GM19240 (cell line): ENCODE results near the gene MED10.
"Not testable (repeated sequence)": the region's sequence is repeated elsewhere in the genome, so short reads cannot be mapped to it uniquely, and the experiment has no call there.

Experiments used
- DNase-seq: peaks from one replicate; pipeline ENCODE4 v3.0.0; 2011; ENCODE audit warnings: low spot score; ENCODE audit not compliant: insufficient read length

MED10 gene

DNA sequence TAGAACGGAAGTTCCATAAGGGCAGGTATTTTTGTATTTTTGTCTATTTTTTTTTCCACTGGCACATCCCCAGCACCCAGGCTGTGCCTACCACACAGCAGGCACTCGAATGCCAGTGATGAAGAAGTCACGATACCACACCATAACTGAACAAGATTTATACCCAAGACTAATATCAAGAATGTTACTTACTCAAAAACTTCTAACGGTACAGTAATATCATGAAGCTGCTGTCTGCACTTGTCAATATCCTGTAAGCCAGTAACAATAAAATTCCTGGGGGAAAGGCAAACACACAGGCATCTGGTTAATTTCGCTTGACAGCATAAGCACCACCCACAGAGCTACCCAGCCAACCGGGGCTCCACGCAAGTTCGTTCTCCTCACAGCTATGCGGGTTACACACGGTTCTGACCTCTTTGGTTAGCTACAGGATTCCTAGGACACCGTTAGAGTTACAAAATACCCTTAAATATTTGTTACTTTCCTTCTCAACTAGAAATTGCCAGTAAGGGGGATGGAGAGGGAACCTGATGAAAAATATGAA is 1.3 kb downstream of the MED10 start:
- no peak for DNase-seq

DNA sequence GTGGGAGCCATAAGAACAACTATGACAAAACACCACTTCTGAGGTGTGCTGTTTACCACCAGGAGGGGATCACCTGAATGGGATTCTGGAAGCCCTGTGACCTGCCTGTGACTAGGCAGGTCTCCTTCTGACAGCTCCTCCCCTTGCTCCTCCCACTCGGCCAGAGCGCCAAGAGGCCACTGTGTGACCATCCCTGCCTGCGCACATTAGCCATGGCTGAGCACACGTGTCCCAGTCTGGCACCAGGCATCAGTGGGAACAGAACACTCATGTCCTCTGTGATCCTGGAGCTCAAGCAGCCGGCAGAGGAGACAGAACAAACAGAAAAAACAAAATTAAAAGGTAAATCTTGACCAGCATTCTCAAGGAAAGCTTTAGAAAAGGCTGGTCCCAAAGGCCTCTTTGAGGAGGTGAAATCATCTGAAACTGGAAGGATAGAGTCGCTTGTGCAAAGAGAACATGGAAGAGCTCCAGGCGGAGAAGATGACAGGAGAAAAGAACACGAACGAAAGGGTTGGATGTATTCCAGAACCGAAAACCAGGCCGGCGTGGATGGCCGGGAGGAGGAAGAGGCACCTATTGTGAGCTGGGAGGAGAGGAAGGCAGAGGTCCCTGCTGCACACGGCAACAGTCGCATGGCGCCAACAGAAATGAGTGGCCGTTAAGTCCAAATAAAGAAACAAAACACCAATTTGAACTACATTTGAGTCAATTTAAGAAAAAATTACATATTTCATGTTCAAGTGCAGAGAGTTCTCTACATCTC is 5.1 kb downstream of the MED10 start:
- no peak for DNase-seq

DNA sequence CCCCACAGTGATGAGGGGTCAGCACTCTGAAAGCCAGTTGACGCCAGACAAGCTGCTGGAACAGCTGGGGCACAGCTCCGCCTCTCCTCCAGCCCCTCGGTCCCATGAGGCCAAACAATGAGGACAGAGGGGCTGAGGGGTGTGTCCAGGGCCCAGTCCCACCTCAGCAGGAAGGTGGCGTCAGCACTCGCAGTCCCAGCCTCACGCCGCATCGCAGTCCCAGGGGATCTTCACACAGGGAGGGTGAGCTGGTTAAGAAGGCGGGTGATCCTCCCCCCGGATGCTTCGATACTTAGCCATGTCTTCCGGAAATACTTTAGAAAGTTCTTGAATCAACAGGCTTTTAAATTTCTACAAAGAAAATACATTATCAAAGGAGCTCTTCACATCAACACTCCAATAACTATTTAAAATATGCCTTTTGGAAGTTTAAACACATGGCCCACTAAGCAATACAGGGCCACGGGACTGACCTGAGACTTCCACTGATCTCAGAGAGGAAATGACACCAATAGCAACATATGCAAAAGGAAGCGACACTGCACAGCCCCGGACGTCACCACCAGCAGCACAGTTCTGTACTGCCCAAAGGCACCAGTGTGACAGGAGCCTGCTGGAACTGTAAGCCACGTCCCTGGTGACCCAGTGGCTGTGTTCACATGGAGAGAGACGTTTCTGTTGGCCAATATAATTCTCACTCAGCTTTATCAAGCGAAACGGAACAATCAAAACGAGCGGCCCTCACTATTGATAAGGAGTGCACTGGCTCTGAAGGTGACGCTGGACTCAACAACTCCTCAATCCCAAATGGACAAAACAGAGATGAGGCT is 5.9 kb downstream of the MED10 start:
- DNase-seq, result no peak

DNA sequence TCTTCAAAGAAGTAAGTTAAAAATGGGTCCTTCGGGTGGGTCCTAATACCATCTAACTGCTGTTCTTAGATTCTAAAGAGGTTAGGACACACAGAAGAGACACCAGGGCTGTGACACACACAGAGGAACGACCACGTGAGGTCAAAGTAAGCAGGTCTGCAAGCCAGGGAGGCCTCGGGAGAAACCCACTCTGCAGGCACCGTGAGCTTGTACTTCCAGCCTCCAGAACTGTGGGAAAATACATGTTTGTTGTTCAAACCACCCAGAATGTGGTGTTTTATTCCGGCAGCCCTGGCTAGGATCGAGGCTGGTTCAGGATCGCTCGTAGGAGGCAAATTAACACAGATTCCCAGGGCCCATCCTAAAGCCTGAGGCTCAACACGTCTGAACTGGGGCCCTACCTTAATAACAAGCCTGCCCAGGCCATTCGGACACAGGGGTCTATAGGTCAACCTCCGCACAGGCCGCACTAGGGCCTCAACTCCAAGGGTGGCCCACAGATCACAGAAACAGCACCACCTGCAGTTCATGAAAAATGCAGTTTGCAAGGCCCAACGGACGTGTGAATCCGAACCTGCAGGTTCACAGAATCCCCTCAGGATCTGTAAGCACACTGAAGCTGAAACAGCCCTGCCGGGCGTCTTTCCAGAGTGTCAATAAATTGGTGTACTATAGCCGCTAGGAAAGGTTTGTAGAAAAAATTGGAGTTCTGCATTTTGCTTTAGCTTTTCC is 7.1 kb downstream of the MED10 start:
- no peak for DNase-seq

GRCh38 chr5:6370580-6370979 is 7.8 kb downstream of the MED10 start:
- no peak for DNase-seq

DNA sequence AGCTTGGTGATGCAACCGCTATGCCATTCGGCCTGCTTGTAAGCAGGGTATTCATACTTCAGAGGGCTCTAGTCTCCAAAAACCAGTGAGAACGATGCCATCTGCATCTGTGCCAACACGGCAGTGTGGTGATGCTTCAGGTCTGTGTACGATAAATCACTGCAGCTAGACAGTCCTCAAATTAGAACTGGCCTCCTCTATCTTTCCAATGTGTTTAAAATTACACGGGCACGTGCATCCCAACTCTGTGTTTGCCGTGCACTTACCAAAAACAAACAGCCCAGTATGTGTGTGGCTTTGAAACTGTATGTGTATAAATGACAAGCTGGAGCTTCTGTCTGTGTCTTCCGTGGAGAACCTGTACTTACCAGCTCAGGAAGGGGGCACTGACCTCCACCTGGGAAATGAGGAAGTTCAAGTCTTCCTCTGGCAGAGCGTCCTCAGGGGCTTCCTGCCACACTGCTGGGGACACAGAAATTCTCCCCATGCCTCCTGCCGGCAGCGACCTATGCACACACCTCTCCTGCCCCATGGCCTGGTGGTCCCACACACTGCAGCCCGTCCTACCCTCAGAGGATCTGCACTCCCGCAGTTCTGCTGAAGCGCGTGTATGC is 12.3 kb downstream of the MED10 start:
- DNase-seq, result no peak

GRCh38 chr5:6365142-6365976 is 13.0 kb downstream of the MED10 start:
- no peak for DNase-seq

DNA sequence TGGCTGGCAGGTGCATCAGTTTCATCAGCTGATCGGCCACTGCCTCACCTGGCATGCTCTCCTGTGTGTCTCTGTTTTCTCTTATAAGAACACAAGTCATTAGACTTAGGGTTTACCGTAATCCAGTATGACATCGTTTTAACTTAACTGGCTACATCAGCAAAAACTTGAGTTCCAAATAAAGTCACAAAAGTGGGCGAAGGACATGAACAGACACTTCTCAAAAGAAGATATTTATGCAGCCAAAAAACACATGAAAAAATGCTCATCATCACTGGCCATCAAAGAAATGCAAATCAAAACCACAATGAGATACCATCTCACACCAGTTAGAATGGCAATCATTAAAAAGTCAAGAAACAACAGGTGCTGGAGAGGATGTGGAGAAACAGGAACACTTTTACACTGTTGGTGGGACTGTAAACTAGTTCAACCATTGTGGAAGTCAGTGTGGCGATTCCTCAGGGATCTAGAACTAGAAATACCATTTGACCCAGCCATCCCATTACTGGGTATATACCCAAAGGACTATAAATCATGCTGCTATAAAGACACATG is 14.8 kb downstream of the MED10 start:
- DNase-seq, result not testable (repeated sequence)

DNA sequence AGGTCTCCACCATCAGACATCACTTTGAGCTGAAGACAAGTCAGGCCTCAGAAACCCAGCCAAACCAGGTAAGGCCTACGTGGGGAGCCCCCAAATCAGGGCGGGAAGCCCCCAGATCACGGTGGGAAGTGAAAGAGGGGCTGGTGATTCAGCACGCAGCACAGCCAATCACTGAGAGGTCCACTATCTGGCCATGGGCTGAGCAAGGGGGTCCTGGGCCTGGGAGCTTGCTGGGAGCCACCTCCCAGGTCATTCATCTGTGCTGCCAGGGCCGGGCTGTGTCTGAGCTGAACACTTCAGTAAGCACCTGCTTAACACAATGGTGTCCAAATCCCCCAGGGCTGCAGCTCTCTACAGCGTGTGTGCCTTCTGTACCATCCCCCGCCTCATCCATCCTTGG is 15.5 kb downstream of the MED10 start:
- DNase-seq, result no peak

GRCh38 chr5:6361101-6361500 is 17.2 kb downstream of the MED10 start:
- no peak for DNase-seq

- DNase-seq, result no peak
Observed at GRCh38 chr5:6360323-6361072, 17.8 kb downstream of the MED10 start.

DNA sequence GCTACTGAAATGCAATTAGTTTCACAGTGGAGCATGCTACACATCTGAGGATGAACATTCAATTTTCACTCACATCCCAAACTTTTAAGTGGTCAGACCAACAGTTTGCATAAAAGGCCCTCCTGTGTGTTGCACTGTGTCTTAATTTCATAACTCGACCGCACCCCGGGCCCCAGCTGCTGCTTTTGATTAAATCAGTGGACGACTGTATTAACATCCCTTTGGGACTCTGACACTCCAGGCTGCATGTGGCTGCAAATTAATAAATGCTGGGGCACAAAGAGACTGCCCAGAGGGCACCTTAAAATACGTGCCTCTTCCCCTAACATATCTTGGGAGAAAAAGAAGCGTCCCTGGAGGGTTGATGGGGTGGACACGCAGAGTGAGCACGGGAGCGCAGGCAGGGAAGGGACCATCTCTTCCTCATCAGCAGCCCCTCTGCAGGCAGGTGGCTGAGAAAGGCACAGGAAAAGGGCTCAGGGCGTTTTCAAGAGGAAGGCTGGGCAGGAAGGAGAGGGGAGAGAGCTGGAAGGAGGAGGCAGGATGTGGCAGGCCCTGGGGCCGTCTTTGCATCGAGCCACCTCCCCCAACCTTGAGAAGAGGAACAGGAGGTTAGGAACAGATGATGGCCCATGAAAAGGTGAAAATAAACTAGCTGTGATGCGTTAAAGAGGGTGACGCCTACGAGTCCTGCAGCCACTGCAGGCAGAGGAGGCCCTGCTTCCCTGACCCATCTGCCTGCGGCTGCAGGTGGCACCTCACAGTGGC is 18.6 kb downstream of the MED10 start:
- DNase-seq, result no peak

DNA sequence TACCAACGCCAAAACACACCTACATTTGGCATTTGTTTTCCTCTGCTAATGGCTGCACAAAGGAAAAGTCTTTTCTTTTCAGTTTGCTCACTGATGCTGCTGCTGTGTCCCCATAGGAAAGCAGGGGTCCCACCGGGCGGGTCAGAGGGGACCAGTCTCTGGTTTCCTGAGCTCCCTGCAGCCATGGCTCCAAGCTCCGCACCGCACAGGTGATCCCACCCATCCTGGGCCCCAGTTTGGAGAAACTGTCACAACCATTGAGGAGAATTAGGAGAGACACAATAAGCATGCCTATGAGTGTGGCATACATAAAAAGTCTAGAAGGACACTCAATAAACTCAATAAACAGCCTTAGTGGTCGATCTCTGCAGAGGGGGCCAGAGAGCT is 19.9 kb downstream of the MED10 start:
- DNase-seq, result no peak

GRCh38 chr5:6357817-6358433 is 20.4 kb downstream of the MED10 start:
- not testable (repeated sequence) for DNase-seq

DNA sequence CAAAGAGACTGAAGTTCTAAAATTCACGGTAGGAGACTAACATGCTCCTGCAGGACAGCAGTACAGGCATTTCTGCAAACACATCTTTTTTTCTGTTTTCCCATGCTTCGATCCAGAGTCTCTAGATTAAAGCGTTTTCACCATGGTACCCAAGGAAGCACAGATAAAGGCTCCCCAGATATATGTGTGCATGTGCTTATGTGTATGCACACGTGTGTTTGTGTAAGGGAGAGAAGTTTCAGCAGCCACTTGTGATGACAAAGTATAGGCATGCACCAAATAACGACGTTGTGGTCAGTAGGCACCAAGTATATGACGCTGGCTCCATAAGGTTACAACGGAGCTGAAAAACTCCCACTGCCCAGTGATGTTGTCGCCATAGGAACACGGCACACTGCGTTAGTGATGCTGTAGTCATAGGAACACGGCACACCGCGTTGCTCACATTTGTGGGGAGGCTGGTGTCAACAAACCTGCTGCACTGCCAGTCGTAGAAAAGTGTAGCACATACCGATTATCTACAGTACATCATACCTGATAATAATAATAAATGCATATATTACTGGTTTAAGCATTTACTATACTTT is 21.7 kb downstream of the MED10 start:
- no peak for DNase-seq

DNA sequence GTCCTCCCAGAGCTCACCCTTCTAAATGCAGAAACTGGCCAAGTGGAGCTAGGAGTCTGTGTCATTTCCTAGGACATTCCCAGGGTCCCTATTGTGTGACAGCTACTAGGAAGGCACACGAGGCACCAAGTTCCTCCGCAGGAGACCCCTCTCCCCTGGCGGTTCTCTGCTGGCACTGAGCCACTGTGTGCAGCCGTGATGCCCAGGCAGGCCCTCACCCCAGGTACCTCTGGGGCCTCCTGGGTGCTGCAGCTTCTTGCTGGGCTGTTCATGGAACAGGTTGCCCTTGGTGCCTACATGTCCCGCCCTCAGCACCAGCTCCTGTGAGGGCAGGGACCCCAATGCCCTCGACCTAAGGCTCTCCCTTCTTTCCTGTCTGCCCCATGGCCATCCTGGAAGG is 23.1 kb downstream of the MED10 start:
- DNase-seq, result no peak

- no peak for DNase-seq
Observed at GRCh38 chr5:6354848-6355247, 23.5 kb downstream of the MED10 start.
